Activated CD8-positive, alpha-beta T cell treated with anti-CD3 and anti-CD28 coated beads, Interleukin-2, amount 10 ng/mL, durations not matched to agents 7 days and 5 days (primary cell): Measurements from ENCODE around the gene ATP6AP1. TPM values are rescaled to one million over a fixed set of nuclear protein-coding genes. Genes with fewer than 3 reads are reported as not detected.

Experiments
- ATAC-seq: fragments of 150-1000 bp; cut with Tn5 transposase; one replicate; pipeline ENCODE4 v1.10.0; 2021; ENCODE audit warnings: moderate library complexity
- CTCF ChIA-PET: fragments of 350-600 bp; sonication (Branson Sonifier 250); formaldehyde crosslinking; loops from one replicate; lab custom pipeline; 2021; ENCODE audit warnings: antibody characterized with exemption; lab: Charles Lee
- POLR2A ChIA-PET: fragments of 350-600 bp; sonication (Branson Sonifier 250); formaldehyde crosslinking; loops from one replicate; lab custom pipeline; 2021; ENCODE audit warnings: antibody characterized with exemption; lab: Charles Lee
- DNase-seq: peaks from one replicate; pipeline ENCODE4 v3.0.0-alpha.2; 2020
- H3K27ac Mint-ChIP-seq: one replicate; pipeline ENCODE4 v1.8.0; 2021; ENCODE audit warnings: mild to moderate bottlenecking, mixed read lengths
- H3K27me3 Mint-ChIP-seq: one replicate; pipeline ENCODE4 v1.8.0; 2021; ENCODE audit warnings: low read depth, mixed read lengths
- H3K36me3 Mint-ChIP-seq: one replicate; pipeline ENCODE4 v1.8.0; 2021; ENCODE audit warnings: low read depth, mixed read lengths
- H3K4me1 Mint-ChIP-seq: one replicate; pipeline ENCODE4 v1.8.0; 2021; ENCODE audit warnings: low read depth, mixed read lengths
- H3K4me3 Mint-ChIP-seq: one replicate; pipeline ENCODE4 v1.8.0; 2021; ENCODE audit warnings: mild to moderate bottlenecking, mixed read lengths
- H3K9me3 Mint-ChIP-seq: one replicate; pipeline ENCODE4 v1.8.0; 2022; ENCODE audit warnings: mixed read lengths; ENCODE audit not compliant: insufficient read depth
- total RNA-seq, 2 experiments: library from RNA; stranded (reverse); gene quantifications; one replicate each; pipeline ENCODE4 v1.2.3, GENCODE V29; 2021

Gene ATP6AP1
- total RNA-seq, 2 experiments from 2014 or later: 41.5 to 43.5 TPM

GRCh38 chrX:154441984-154442707, 13.7 kb downstream of the ATP6AP1 start:
- H3K27me3 Mint-ChIP-seq: no peaks in the 10 kb centered on the region
- H3K36me3 Mint-ChIP-seq: peaks cover 29% of the 10 kb centered on the region
- ChIA-PET CTCF (no interaction called here), POLR2A (interaction anchor here (1.0 kb wide), 1 partner anchor 43 kb away, joined by 3 read pairs; the partner anchor contains the start of gene RPL10)
- ATAC-seq (no peak), DNase-seq (no peak)
- peak overlapping the region; percentile 66 for H3K27ac Mint-ChIP-seq
- no peaks in the 10 kb centered on the region for H3K9me3 Mint-ChIP-seq
- peaks cover 28% of the 10 kb centered on the region for H3K4me1 Mint-ChIP-seq
- no peak overlapping the region for H3K4me3 Mint-ChIP-seq

DNA sequence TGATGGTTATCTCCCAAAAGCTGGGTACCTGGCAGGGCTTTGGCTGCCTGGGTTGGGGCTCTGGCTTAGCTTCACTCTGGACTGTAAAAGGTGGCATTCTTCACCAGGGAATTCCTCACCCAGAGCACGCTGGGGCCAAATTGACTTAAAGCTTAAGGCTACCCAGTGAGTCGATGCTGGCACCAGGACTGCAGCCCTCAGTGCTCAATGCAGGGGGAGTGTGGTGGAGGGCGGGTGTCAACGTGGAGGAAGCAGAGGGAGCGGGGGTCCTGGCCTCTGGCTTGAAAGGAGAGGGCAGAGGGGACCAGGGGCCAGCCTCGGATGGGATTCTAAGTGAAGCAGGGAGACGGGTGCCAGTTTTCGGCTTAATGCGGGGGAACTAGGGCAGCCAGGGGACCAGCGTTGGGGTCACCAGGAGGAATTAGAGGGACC, 15.0 kb downstream of the ATP6AP1 start:
- ChIA-PET POLR2A (interaction anchor here (0.6 kb wide), 1 partner anchor 15 kb away, joined by 3 read pairs; no protein-coding TSS in a partner anchor), CTCF (no interaction called here)
- ATAC-seq: peak; percentile 18
- Mint-ChIP-seq H3K4me3 (peak overlapping the region; percentile 63), H3K27me3 (no peaks in the 10 kb centered on the region), H3K36me3 (peaks cover 26% of the 10 kb centered on the region), H3K9me3 (no peaks in the 10 kb centered on the region), H3K4me1 (peaks cover 24% of the 10 kb centered on the region), H3K27ac (peak overlapping the region; percentile 77)
- no peak for DNase-seq

DNA sequence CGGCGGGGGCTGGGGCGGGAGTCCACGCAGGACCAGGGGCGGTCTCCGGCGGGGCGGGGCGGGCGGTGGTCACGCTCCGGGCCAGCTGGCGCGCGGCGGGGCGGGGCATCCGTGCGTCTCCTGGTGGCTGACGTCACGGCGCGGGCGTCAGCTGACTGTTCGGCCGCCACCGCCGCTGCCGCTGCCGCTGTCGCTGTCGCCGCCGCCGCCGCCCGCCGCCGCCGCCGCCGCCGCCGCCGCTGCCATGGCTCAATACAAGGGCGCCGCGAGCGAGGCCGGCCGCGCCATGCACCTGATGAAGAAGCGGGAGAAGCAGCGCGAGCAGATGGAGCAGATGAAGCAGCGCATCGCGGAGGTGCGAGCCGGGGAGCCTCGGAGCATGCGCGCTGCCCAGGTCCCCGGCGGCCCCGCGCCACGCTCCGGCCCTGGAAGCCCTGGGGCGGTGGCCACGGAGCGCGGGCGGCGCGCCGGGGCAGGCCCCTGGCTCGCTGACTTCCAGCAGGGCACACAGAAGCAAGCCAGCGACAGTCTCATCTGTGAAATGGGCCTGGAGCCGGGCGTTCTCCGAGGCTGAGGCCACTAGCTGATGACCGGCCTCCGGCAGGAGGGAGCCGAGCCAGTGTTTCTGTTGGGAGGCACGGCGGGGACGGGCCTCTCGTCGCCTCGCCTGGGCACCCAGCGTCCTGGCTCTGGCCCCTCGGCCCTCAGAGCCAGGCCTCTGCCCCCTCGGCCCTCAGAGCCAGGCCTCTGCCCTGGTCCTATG, 15.7 kb downstream of the ATP6AP1 start, which contains the start of gene FAM50A:
Gene FAM50A, plus strand, starts transcription at position 150 of the 763 bp plus-strand sequence. Its CDS starts 95 bp downstream, at position 245.
- ATAC-seq (peak; percentile 80), DNase-seq (peak; percentile 76)
- Mint-ChIP-seq H3K27me3 (no peaks in the 10 kb centered on the region), H3K36me3 (peaks cover 23% of the 10 kb centered on the region), H3K4me3 (peak within 1 kb of the TSS; percentile 63), H3K27ac (peak within 1 kb of the TSS; percentile 77), H3K4me1 (peaks cover 23% of the 10 kb centered on the region), H3K9me3 (no peaks in the 10 kb centered on the region)
- ChIA-PET POLR2A (interaction anchor here (0.6 to 1.0 kb wide), 2 partner anchors 15 to 46 kb away, joined by 3 to 4 read pairs; no protein-coding TSS in a partner anchor), CTCF (no interaction called here)

DNA sequence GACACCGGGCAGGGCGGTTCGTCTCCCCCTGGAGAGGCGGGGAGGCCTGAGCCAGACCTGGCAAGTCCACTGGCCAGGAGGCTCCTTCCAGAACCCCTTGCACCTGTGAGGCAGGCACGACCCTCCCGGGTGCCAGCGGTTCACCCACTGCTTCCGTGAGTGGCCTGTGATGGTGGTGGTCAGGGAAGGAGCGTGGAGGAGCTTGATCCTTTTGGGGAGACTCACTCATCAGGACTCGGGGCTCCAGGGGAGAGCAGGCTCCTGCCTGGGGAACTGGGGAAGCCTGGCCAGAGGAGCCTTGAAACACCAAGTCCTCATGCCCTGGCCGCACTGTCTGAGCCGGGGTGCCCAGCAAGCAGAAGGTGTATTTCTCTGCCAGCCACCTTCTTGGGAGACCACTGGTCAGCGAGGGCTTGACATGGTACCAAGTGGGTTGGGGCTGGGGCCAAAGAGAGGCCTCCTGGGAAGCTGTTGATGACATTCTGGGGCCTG, 16.3 kb downstream of the ATP6AP1 start:
- no peak for DNase-seq
- CTCF ChIA-PET: no interaction called here
- Mint-ChIP-seq H3K36me3 (peaks cover 22% of the 10 kb centered on the region), H3K9me3 (no peaks in the 10 kb centered on the region), H3K27me3 (no peaks in the 10 kb centered on the region), H3K4me1 (peaks cover 23% of the 10 kb centered on the region), H3K4me3 (peak overlapping the region; percentile 53), H3K27ac (peak overlapping the region; percentile 43)
- POLR2A ChIA-PET: interaction anchor here (1.0 to 1.4 kb wide), 2 partner anchors 17 to 45 kb away, joined by 3 to 4 read pairs; partner anchors contain the start of gene ATP6AP1
- no peak for ATAC-seq

DNA sequence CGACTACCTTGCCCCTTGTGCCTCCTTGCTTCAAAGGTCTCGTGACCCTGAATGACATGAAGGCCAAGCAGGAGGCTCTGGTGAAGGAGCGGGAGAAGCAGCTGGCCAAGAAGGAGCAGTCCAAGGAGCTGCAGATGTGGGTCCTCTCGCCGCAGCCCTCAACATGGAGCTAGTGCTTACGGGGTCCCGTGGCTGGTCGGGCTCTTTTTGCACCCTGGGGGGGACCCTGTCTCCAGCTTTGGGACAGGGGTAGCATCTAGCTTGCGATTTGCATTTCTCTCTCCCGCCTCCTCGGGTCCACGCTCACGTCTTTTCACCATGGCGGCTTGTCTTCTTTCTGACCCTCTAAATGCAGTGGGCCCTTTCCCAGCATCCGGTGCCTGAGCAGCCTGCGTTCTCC, 17.3 kb downstream of the ATP6AP1 start:
- ATAC-seq (no peak), DNase-seq (no peak)
- H3K4me3 Mint-ChIP-seq: no peak overlapping the region
- ChIA-PET CTCF (no interaction called here), POLR2A (interaction anchor here (1.4 kb wide), 1 partner anchor 18 kb away, joined by 3 read pairs; the partner anchor contains the start of gene ATP6AP1)
- H3K27me3 Mint-ChIP-seq: no peaks in the 10 kb centered on the region
- H3K27ac Mint-ChIP-seq: no peak overlapping the region
- H3K36me3 Mint-ChIP-seq: peaks cover 17% of the 10 kb centered on the region
- peaks cover 18% of the 10 kb centered on the region for H3K4me1 Mint-ChIP-seq
- H3K9me3 Mint-ChIP-seq: no peaks in the 10 kb centered on the region

DNA sequence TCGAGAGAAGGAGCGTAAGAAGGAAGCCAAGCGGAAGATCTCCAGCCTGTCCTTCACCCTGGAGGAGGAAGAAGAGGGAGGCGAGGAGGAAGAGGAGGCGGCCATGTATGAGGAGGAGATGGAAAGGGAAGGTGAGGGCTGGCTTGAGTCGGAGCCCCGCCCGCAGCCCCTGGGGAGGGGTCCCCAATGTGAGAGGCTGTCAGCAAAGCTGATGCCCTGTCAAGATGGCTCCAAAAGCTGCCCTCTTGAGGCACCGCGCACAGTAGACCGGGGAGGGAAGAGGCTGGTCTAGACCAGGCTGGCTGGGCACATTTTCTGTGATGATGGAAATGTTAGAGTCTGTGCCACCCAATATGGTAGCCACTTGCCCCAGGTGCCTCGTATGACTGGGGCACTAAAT, 18.0 kb downstream of the ATP6AP1 start:
- POLR2A ChIA-PET: no interaction called here
- CTCF ChIA-PET: no interaction called here
- no peaks in the 10 kb centered on the region for H3K9me3 Mint-ChIP-seq
- ATAC-seq (no peak), DNase-seq (no peak)
- peaks cover 13% of the 10 kb centered on the region for H3K36me3 Mint-ChIP-seq
- peaks cover 17% of the 10 kb centered on the region for H3K4me1 Mint-ChIP-seq
- H3K4me3 Mint-ChIP-seq: no peak overlapping the region
- H3K27me3 Mint-ChIP-seq: no peaks in the 10 kb centered on the region
- no peak overlapping the region for H3K27ac Mint-ChIP-seq

GRCh38 chrX:154448484-154448883, 20.0 kb downstream of the ATP6AP1 start:
- H3K27ac Mint-ChIP-seq: no peak overlapping the region
- H3K36me3 Mint-ChIP-seq: peaks cover 12% of the 10 kb centered on the region
- H3K4me3 Mint-ChIP-seq: no peak overlapping the region
- DNase-seq (no peak), ATAC-seq (no peak)
- no peaks in the 10 kb centered on the region for H3K9me3 Mint-ChIP-seq
- CTCF ChIA-PET: no interaction called here
- POLR2A ChIA-PET: no interaction called here
- peaks cover 8% of the 10 kb centered on the region for H3K4me1 Mint-ChIP-seq
- H3K27me3 Mint-ChIP-seq: no peaks in the 10 kb centered on the region

GRCh38 chrX:154449618-154450017, 21.1 kb downstream of the ATP6AP1 start:
- ChIA-PET CTCF (interaction anchor here (0.6 kb wide), 1 partner anchor 31 kb away, joined by 3 read pairs; no protein-coding TSS in a partner anchor), POLR2A (no interaction called here)
- no peak for DNase-seq
- Mint-ChIP-seq H3K36me3 (peaks cover 12% of the 10 kb centered on the region), H3K27ac (no peak overlapping the region), H3K4me1 (peaks cover 7% of the 10 kb centered on the region), H3K27me3 (no peaks in the 10 kb centered on the region), H3K4me3 (no peak overlapping the region), H3K9me3 (no peaks in the 10 kb centered on the region)
- ATAC-seq: no peak

DNA sequence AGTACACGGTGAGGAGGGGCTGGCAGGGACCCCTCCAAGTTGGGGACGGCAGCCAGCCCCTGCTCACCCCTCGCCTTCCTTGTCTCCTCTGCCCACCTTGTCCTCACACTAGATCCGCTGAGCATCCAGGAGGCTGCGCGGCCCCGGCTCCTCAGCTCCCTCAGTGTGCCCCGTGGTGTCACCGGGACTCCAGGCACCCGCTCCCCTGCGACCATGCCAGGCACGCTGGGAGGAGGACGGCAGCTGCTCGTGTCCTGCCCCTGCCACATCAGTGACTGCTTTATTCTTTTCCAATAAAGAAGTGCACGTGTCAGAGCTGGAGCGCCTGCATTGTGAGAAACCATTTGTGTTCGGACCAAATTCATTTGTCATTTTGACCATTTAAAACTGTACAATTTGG, 21.8 kb downstream of the ATP6AP1 start:
- Mint-ChIP-seq H3K27ac (no peak overlapping the region), H3K9me3 (no peaks in the 10 kb centered on the region), H3K4me1 (peaks cover 7% of the 10 kb centered on the region), H3K27me3 (no peaks in the 10 kb centered on the region), H3K4me3 (no peak overlapping the region), H3K36me3 (peaks cover 12% of the 10 kb centered on the region)
- ChIA-PET CTCF (no interaction called here), POLR2A (no interaction called here)
- ATAC-seq: no peak
- no peak for DNase-seq

GRCh38 chrX:154452823-154453222, 24.3 kb downstream of the ATP6AP1 start:
- H3K36me3 Mint-ChIP-seq: peaks cover 4% of the 10 kb centered on the region
- DNase-seq (no peak), ATAC-seq (no peak)
- H3K4me1 Mint-ChIP-seq: peaks cover 5% of the 10 kb centered on the region
- ChIA-PET CTCF (no interaction called here), POLR2A (no interaction called here)
- no peak overlapping the region for H3K4me3 Mint-ChIP-seq
- no peak overlapping the region for H3K27ac Mint-ChIP-seq
- H3K27me3 Mint-ChIP-seq: no peaks in the 10 kb centered on the region
- H3K9me3 Mint-ChIP-seq: no peaks in the 10 kb centered on the region

DNA sequence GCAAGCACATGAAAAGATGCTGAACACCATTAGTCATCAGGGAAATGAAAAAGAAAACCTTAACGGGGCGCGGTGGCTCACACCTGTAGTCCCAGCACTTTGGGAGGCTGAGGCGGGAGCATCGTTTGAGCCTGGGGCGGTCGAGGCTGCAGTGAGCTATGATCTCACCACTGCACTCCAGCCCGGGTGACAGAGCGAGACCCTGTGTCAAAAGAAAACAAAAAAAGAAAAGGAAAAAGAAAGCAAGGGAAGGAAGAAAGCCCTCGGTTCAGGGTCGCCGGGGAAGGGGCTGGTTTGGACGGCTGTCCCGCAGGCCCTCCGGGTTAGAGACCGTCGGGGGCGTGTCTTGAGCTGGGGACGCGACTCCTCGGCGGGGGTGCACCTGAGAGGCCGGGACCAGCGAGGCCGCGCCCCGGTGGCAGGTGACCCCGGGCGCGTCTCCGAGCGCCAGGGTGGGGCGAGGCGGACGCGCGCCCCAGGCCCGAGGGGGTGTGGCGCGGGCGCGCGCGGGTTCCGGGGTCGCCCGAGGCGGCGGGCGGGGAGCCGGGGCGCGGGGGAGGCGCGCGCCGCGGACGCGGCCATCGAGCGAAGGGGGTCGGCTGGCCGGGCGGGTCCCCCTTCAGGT, 29.1 kb downstream of the ATP6AP1 start:
- peak overlapping the region; percentile 91 for H3K4me3 Mint-ChIP-seq
- no peaks in the 10 kb centered on the region for H3K9me3 Mint-ChIP-seq
- POLR2A ChIA-PET: interaction anchor here (0.8 to 0.9 kb wide), 3 partner anchors 33 to 571 kb away, joined by 3 read pairs; partner anchors contain the start of gene SLC10A3
- CTCF ChIA-PET: no interaction called here
- ATAC-seq: peak; percentile 68
- H3K4me1 Mint-ChIP-seq: peaks cover 18% of the 10 kb centered on the region
- peak overlapping the region; percentile 96 for H3K27ac Mint-ChIP-seq
- no peaks in the 10 kb centered on the region for H3K27me3 Mint-ChIP-seq
- peaks cover 9% of the 10 kb centered on the region for H3K36me3 Mint-ChIP-seq
- DNase-seq: peak; percentile 63
